ENCODE results near the gene ANKUB1.

ANKUB1 gene

GRCh38 chr3:149752051-149752787 is 40.1 kb downstream of the ANKUB1 start, which contains the start of gene COMMD2:
TSS of gene COMMD2 (minus strand) at chr3:149752489. CDS start at chr3:149752444, 45 bp downstream.
- TF ChIP-seq CTCF (IDR thresholded peaks at IDR 0.05; ENCODE audit: insufficient read depth, low read depth, low read length, missing control alignments), result peak; percentile 45
- peak within 1 kb of the TSS; percentile 90 for H3K4me3 ChIP-seq (ENCODE audit: low read length)
- peak; percentile 89 for DNase-seq (ENCODE audit: low read depth)

- DNase-seq (ENCODE audit: low read depth), result peak; percentile 8
- H3K4me3 ChIP-seq (ENCODE audit: low read length), result peak overlapping the region; percentile 90
- TF ChIP-seq CTCF (IDR thresholded peaks at IDR 0.05; ENCODE audit: insufficient read depth, low read depth, low read length, missing control alignments), result no peak
Measured at GRCh38 chr3:149751551-149751950, 40.8 kb downstream of the ANKUB1 start.

- DNase-seq (ENCODE audit: low read depth), result no peak
- no peak for TF ChIP-seq CTCF (IDR thresholded peaks at IDR 0.05; ENCODE audit: insufficient read depth, low read depth, low read length, missing control alignments)
Measured at GRCh38 chr3:149744606-149745005, 47.7 kb downstream of the ANKUB1 start.

GRCh38 chr3:149744151-149744550 is 48.2 kb downstream of the ANKUB1 start:
- no peak for TF ChIP-seq CTCF (IDR thresholded peaks at IDR 0.05; ENCODE audit: insufficient read depth, low read depth, low read length, missing control alignments)
- no peak for DNase-seq (ENCODE audit: low read depth)
- no peak overlapping the region for H3K4me3 ChIP-seq (ENCODE audit: low read length)

More at GRCh38 chr3:149744606-149745005, 47.7 kb downstream of the ANKUB1 start:
- H3K4me3 ChIP-seq (ENCODE audit: low read length), result no peak overlapping the region

- TF ChIP-seq CTCF (IDR thresholded peaks at IDR 0.05; ENCODE audit: insufficient read depth, low read depth, low read length, missing control alignments), result no peak
- DNase-seq (ENCODE audit: low read depth), result no peak
- no peak overlapping the region for H3K4me3 ChIP-seq (ENCODE audit: low read length)
Measured at GRCh38 chr3:149739396-149739795, 53.0 kb downstream of the ANKUB1 start.

- no peak for TF ChIP-seq CTCF (IDR thresholded peaks at IDR 0.05; ENCODE audit: insufficient read depth, low read depth, low read length, missing control alignments)
- no peak overlapping the region for H3K4me3 ChIP-seq (ENCODE audit: low read length)
- DNase-seq (ENCODE audit: low read depth), result peak; percentile 54
Measured at GRCh38 chr3:149738876-149739275, 53.5 kb downstream of the ANKUB1 start.

GRCh38 chr3:149736953-149737205 is 55.5 kb downstream of the ANKUB1 start:
- DNase-seq (ENCODE audit: low read depth), result no peak
- TF ChIP-seq CTCF (IDR thresholded peaks at IDR 0.05; ENCODE audit: insufficient read depth, low read depth, low read length, missing control alignments), result no peak
- H3K4me3 ChIP-seq (ENCODE audit: low read length), result no peak overlapping the region
